Activated naive CD8-positive, alpha-beta T cell treated with anti-CD3 and anti-CD28 coated beads for 36 hours (primary cell): ENCODE results near the gene YBX3. TPM values are rescaled to one million over a fixed set of nuclear protein-coding genes. Genes with fewer than 3 reads are reported as not detected.
"Not testable (repeated sequence)": the region's sequence is repeated elsewhere in the genome, so short reads cannot be mapped to it uniquely, and the experiment has no call there.

Experiments used
- DNase-seq: peaks from one replicate; pipeline ENCODE4 v3.0.0; 2021
- H3K27ac Mint-ChIP-seq: one replicate; pipeline ENCODE4 v1.8.0; 2022; ENCODE audit warnings: mild to moderate bottlenecking, moderate library complexity, mixed read lengths
- H3K27me3 Mint-ChIP-seq: one replicate; pipeline ENCODE4 v1.8.0; 2022; ENCODE audit warnings: mild to moderate bottlenecking, mixed read lengths
- H3K36me3 Mint-ChIP-seq: one replicate; pipeline ENCODE4 v1.8.0; 2021; ENCODE audit warnings: mild to moderate bottlenecking, mixed read lengths
- H3K4me1 Mint-ChIP-seq: one replicate; pipeline ENCODE4 v1.8.0; 2021; ENCODE audit warnings: mixed read lengths
- H3K4me3 Mint-ChIP-seq: one replicate; pipeline ENCODE4 v1.8.0; 2022; ENCODE audit warnings: mild to moderate bottlenecking, moderate library complexity, mixed read lengths
- H3K9me3 Mint-ChIP-seq: one replicate; pipeline ENCODE4 v1.8.0; 2022; ENCODE audit warnings: mixed read lengths
- total RNA-seq, 2 experiments: library from RNA; stranded (reverse); gene quantifications; one replicate each; pipeline ENCODE4 v1.2.3, GENCODE V29; 2021

The YBX3 gene
- 100 to 1,000 TPM; 276 to 279 TPM for total RNA-seq

GRCh38 chr12:10722905-10723746, at the start of gene YBX3:
Gene YBX3, minus strand, starts transcription at chr12:10723323. Its CDS starts 212 bp downstream, at chr12:10723111.
- peaks cover 32% of the 10 kb centered on the region for H3K27me3 Mint-ChIP-seq
- DNase-seq, result peak; percentile 70
- peak within 1 kb of the TSS; percentile 99 for H3K27ac Mint-ChIP-seq
- peaks cover 34% of the 10 kb centered on the region for H3K36me3 Mint-ChIP-seq
- H3K4me3 Mint-ChIP-seq, result peak within 1 kb of the TSS; percentile 99
- H3K9me3 Mint-ChIP-seq, result no peaks in the 10 kb centered on the region
- H3K4me1 Mint-ChIP-seq, result peaks cover 34% of the 10 kb centered on the region

- no peak for DNase-seq
- peaks cover 42% of the 10 kb centered on the region for H3K27me3 Mint-ChIP-seq
- no peaks in the 10 kb centered on the region for H3K36me3 Mint-ChIP-seq
- no peak overlapping the region for H3K4me3 Mint-ChIP-seq
- H3K4me1 Mint-ChIP-seq, result no peaks in the 10 kb centered on the region
- no peaks in the 10 kb centered on the region for H3K9me3 Mint-ChIP-seq
- H3K27ac Mint-ChIP-seq, result no peak overlapping the region
Measured at GRCh38 chr12:10771132-10771733, 48.1 kb upstream of the YBX3 start.

- no peak overlapping the region for H3K4me3 Mint-ChIP-seq
- H3K27me3 Mint-ChIP-seq, result peaks cover 67% of the 10 kb centered on the region
- no peak for DNase-seq
- no peaks in the 10 kb centered on the region for H3K4me1 Mint-ChIP-seq
- no peak overlapping the region for H3K27ac Mint-ChIP-seq
- H3K9me3 Mint-ChIP-seq, result peaks cover 10% of the 10 kb centered on the region
- no peaks in the 10 kb centered on the region for H3K36me3 Mint-ChIP-seq
Measured at GRCh38 chr12:10759657-10760056, 36.5 kb upstream of the YBX3 start.

GRCh38 chr12:10756194-10756593, 33.1 kb upstream of the YBX3 start:
- Mint-ChIP-seq H3K36me3 (no peaks in the 10 kb centered on the region), H3K27me3 (peaks cover 57% of the 10 kb centered on the region), H3K9me3 (peaks cover 10% of the 10 kb centered on the region), H3K27ac (no peak overlapping the region), H3K4me1 (no peaks in the 10 kb centered on the region), H3K4me3 (no peak overlapping the region)
- DNase-seq, result no peak

GRCh38 chr12:10753059-10753458, 29.9 kb upstream of the YBX3 start:
- Mint-ChIP-seq H3K9me3 (peaks cover 10% of the 10 kb centered on the region), H3K4me1 (peaks cover 7% of the 10 kb centered on the region), H3K4me3 (no peak overlapping the region), H3K27ac (no peak overlapping the region), H3K36me3 (no peaks in the 10 kb centered on the region), H3K27me3 (peaks cover 30% of the 10 kb centered on the region)
- DNase-seq, result no peak

GRCh38 chr12:10750385-10750727, 27.2 kb upstream of the YBX3 start:
- Mint-ChIP-seq H3K36me3 (no peaks in the 10 kb centered on the region), H3K9me3 (no peaks in the 10 kb centered on the region), H3K27me3 (peaks cover 20% of the 10 kb centered on the region), H3K27ac (no peak overlapping the region), H3K4me1 (peaks cover 7% of the 10 kb centered on the region), H3K4me3 (peak overlapping the region; percentile 5)
- DNase-seq, result no peak

GRCh38 chr12:10749700-10750384, 26.7 kb upstream of the YBX3 start:
- Mint-ChIP-seq H3K36me3 (no peaks in the 10 kb centered on the region), H3K27ac (no peak overlapping the region), H3K27me3 (peaks cover 20% of the 10 kb centered on the region), H3K4me1 (peaks cover 7% of the 10 kb centered on the region), H3K9me3 (no peaks in the 10 kb centered on the region), H3K4me3 (peak overlapping the region; percentile 71)
- peak; percentile 63 for DNase-seq

GRCh38 chr12:10747730-10748129, 24.6 kb upstream of the YBX3 start:
- H3K27ac Mint-ChIP-seq, result no peak overlapping the region
- H3K36me3 Mint-ChIP-seq, result no peaks in the 10 kb centered on the region
- DNase-seq, result no peak
- no peak overlapping the region for H3K4me3 Mint-ChIP-seq
- H3K4me1 Mint-ChIP-seq, result peaks cover 7% of the 10 kb centered on the region
- H3K9me3 Mint-ChIP-seq, result peaks cover 2% of the 10 kb centered on the region
- H3K27me3 Mint-ChIP-seq, result peaks cover 17% of the 10 kb centered on the region

- H3K4me1 Mint-ChIP-seq, H3K27ac Mint-ChIP-seq, DNase-seq, H3K9me3 Mint-ChIP-seq, H3K4me3 Mint-ChIP-seq, H3K36me3 Mint-ChIP-seq, H3K27me3 Mint-ChIP-seq: not testable (repeated sequence)
Measured at GRCh38 chr12:10743420-10743819, 20.3 kb upstream of the YBX3 start.

GRCh38 chr12:10741845-10742244, 18.7 kb upstream of the YBX3 start:
- Mint-ChIP-seq H3K4me3 (no peak overlapping the region), H3K27me3 (peaks cover 7% of the 10 kb centered on the region), H3K9me3 (peaks cover 2% of the 10 kb centered on the region), H3K36me3 (no peaks in the 10 kb centered on the region), H3K4me1 (no peaks in the 10 kb centered on the region), H3K27ac (no peak overlapping the region)
- DNase-seq, result no peak

- Mint-ChIP-seq H3K27ac (no peak overlapping the region), H3K4me1 (peaks cover 5% of the 10 kb centered on the region), H3K27me3 (peaks cover 8% of the 10 kb centered on the region), H3K4me3 (no peak overlapping the region), H3K36me3 (no peaks in the 10 kb centered on the region), H3K9me3 (peaks cover 2% of the 10 kb centered on the region)
- DNase-seq, result no peak
Measured at GRCh38 chr12:10740182-10740581, 17.1 kb upstream of the YBX3 start.

GRCh38 chr12:10739157-10740118, 16.3 kb upstream of the YBX3 start:
- Mint-ChIP-seq H3K27me3 (peaks cover 8% of the 10 kb centered on the region), H3K9me3 (peaks cover 2% of the 10 kb centered on the region), H3K4me3 (no peak overlapping the region), H3K4me1 (peaks cover 5% of the 10 kb centered on the region), H3K27ac (no peak overlapping the region), H3K36me3 (no peaks in the 10 kb centered on the region)
- DNase-seq, result no peak

GRCh38 chr12:10737249-10737648, 14.1 kb upstream of the YBX3 start:
- Mint-ChIP-seq H3K27ac (no peak overlapping the region), H3K4me3 (no peak overlapping the region), H3K36me3 (no peaks in the 10 kb centered on the region), H3K27me3 (peaks cover 19% of the 10 kb centered on the region), H3K9me3 (no peaks in the 10 kb centered on the region), H3K4me1 (peaks cover 5% of the 10 kb centered on the region)
- DNase-seq, result no peak

GRCh38 chr12:10736463-10736862, 13.3 kb upstream of the YBX3 start:
- peaks cover 25% of the 10 kb centered on the region for H3K27me3 Mint-ChIP-seq
- no peaks in the 10 kb centered on the region for H3K9me3 Mint-ChIP-seq
- H3K4me3 Mint-ChIP-seq, result no peak overlapping the region
- DNase-seq, result no peak
- H3K4me1 Mint-ChIP-seq, result peaks cover 5% of the 10 kb centered on the region
- H3K36me3 Mint-ChIP-seq, result no peaks in the 10 kb centered on the region
- H3K27ac Mint-ChIP-seq, result no peak overlapping the region
